Renal cortex interstitium (tissue), 11 donors: Measurements from ENCODE around the gene PRDM10. TPM values are rescaled to one million over a fixed set of nuclear protein-coding genes. Genes with fewer than 3 reads are reported as not detected.
"Not testable (repeated sequence)": the region's sequence is repeated elsewhere in the genome, so short reads cannot be mapped to it uniquely, and the experiment has no call there.

Source experiments
- DNase-seq, 11 donors: peaks; one replicate each; pipeline ENCODE4 v3.0.0-alpha.2; 2013; ENCODE audit warnings: low read depth in 9 of 11, low spot score in 4 of 11; ENCODE audit errors: extremely low read depth in 1 of 11
- polyA plus RNA-seq, 3 donors: library from polyadenylated mRNA; unstranded; fragments of 120-200 nt; gene quantifications; one replicate each; pipeline ENCODE4 v1.2.1, GENCODE V29; 2013; ENCODE audit not compliant: insufficient read length in 3 of 3

The PRDM10 gene
- polyA plus RNA-seq, 3 donors = 9.1 to 10.0 (median 9.8) TPM

DNA sequence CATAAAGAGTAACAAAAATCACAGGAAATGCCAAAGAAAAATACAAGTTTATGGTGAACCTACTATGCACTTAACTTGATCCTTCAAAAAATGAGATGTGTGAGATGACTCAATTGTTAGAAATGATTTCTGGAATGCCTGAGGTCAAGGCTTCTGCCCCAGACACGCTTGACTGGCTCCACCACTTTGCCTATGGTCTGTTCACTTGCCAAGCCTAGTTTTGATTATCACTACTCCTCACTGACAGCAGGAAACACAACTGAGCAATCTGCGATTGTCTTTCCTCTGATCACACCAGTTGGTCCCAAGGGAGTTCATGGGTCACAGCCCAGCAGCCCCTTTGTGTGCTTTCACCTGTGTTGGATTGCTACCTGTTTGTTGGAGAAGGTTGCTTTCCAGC lies 20.6 kb upstream of the PRDM10 start:
- no peak for DNase-seq

- no peak for DNase-seq
Observed at GRCh38 chr11:130022799-130023198, 20.2 kb upstream of the PRDM10 start.

DNA sequence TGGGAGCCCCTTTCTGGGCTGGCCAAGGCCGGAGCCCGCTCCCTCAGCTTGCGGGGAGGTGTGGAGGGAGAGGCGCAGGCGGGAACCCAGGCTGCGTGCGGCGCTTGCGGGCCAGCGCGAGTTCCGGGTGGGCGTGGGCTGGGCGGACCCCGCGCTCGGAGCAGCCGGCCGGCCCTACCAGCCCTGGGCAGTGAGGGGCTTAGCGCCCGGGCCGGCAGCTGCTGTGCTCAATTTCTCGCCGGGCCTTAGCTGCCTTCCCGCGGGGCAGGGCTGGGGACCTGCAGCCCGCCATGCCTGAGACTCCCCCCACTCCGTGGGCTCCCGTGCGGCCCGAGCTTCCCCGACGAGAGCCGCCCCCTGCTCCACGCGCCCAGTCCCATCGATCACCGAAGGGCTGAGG lies 19.0 kb upstream of the PRDM10 start:
- not testable (repeated sequence) for DNase-seq

- DNase-seq = no peak
Observed at GRCh38 chr11:130020323-130020722, 17.7 kb upstream of the PRDM10 start.

GRCh38 chr11:130015846-130016245 lies 13.2 kb upstream of the PRDM10 start:
- not testable (repeated sequence) for DNase-seq

DNA sequence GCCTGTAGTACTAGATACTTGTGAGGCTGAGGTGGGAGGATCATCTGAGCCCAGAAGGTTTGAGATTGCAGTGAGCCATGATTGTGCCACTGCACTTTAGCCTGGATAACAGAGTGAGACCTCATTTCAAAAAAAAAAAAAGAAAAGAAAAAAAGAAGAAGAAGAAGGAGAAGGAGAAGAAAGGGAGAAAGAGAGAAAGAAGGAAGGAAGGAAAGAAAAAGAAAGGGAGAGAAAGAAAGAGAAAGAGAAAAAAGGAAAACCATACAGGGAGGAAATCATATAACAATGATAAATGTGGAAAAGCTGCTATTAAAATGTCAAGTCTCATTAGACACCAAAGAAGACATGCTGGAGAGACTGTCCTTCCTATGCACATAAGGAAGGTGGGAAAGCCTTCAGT lies 5.7 kb upstream of the PRDM10 start:
- DNase-seq = no peak

DNA sequence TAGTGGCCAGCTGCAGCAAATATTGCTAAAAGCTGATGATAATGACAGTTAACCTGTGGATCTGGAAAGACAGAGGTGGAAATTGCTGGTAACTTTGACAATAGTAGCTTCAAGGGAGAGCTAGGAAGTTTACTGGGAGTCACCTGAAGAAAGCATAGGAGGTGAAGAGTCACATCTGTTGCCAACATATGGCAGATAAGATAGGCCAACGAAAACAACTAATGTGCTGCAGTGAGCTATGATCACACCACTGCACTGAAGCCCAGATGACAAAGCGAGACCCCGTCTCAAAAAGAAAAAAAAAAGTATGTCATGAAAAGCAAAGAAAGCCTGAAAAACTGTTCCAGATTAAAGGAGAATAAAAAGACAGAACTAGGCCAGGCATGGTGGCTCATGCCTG lies 4.3 kb upstream of the PRDM10 start:
- DNase-seq = no peak

GRCh38 chr11:130003717-130004001 lies 1.0 kb upstream of the PRDM10 start:
- DNase-seq = no peak

- DNase-seq = peak; percentile 89 to 98 (median 95)
Observed at GRCh38 chr11:130002846-130003716, 446 bp upstream of the PRDM10 start.

DNA sequence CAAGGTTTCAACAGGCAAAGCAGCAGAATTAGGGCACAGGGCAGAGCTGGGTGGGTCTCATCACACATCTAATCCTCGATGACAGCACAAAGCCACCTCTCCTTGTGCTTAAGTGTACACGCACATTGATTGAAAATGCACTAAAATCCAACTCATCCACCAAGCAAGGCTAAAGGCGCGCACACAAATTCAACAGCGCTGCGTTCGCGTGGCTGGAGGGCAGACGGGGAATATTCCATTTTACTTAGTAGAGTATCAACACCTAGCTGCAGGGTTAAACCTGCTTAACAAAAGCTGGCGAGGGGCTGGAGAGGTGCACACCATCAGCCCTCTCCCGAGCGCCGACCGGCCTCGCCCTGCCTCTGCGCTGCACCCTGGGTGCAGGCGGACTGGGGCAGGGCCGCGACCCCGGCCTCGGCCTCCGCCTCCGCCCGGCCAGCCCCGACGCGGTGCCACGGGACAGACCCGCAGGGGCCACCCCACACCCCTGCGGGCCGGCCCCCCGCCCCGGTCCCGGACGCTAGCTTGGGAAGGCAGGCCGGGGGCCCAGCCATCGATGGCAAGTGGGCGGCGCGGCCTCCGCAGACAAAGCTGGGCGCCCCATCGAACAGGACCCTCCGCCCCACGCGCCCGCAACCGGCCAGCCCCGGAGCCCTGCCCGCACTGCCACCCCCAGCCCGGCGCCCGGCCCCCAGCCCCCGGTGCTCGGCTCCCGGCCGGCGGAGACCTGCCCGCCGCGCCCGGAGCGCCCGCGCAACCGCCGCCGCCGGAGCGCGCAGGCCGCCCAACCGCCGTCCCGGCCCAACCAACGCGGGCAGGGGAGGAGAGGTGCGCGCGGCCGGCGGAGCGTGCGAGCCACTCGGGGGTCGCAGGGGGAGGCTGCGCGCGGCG lies 929 bp downstream of the PRDM10 start:
- DNase-seq = peak in 6 of 11 donors; percentile 15 to 45 (median 34)

GRCh38 chr11:130000552-130001176 lies 2.0 kb downstream of the PRDM10 start:
- DNase-seq = no peak

- DNase-seq = no peak
Observed at GRCh38 chr11:129999407-129999806, 3.2 kb downstream of the PRDM10 start.

GRCh38 chr11:129998905-129999304 lies 3.7 kb downstream of the PRDM10 start:
- no peak for DNase-seq

- DNase-seq = no peak
Observed at GRCh38 chr11:129998107-129998506, 4.5 kb downstream of the PRDM10 start.

DNA sequence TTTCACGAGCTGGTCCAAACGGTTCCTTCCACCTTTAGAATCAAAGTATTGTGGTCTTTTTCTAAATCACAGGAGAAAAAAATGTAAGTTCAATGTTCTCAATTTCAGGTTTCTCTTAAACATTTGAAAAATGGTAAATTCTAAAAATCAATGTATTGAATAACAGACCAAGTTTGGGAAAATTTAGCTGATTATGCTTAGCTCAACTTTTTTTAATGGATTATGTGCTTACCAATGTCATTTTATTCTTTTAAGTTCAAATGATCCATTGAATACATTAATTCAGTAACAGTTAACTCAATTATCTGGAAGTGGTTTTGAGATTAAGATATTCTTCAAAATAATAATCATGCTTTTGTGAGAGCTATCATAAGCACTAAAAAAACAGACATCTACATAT lies 5.1 kb downstream of the PRDM10 start:
- DNase-seq = no peak

- peak in 2 of 11 donors; percentile 22 to 31 for DNase-seq
Observed at GRCh38 chr11:129996113-129996870, 6.3 kb downstream of the PRDM10 start.

DNA sequence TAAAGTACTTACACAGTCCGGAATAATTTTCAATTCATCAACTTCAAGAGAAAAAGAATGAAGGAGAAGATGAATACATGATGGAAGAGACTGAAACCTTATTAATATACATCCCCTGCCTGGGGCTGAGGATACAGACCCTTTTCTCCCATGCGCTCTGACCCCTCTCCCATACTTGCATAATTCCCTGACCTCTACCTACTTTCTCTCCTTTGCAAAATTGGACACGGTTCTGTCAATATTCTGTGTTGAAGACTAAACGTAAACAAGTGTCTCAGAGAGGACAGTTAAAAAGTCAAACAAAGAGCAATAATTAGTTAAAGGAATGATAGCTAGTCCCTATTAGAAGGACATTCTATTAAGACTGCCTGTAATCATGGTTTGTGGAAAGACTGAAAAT lies 7.5 kb downstream of the PRDM10 start:
- no peak for DNase-seq

GRCh38 chr11:129992161-129992944 lies 10.3 kb downstream of the PRDM10 start:
- peak in 2 of 11 donors; percentile 22 to 41 for DNase-seq
